ENCODE measurements around the gene GLRX5. TPM values are rescaled to one million over a fixed set of nuclear protein-coding genes. Genes with fewer than 3 reads are reported as not detected.
A peak's percentile ranks its signal among the peaks of the same experiment; 100 is the strongest.

The GLRX5 gene
- total RNA-seq, 1 experiment from 2014 or later: 23.2 TPM

- no peak for DNase-seq
- Histone ChIP-seq H3K79me2 (ENCODE audit: low read depth) (no peaks in the 10 kb centered on the region), H2AFZ (no peak overlapping the region), H3K36me3 (ENCODE audit: low read depth) (no peaks in the 10 kb centered on the region), H3K4me1 (replicated peaks; ENCODE audit: insufficient read depth) (peaks cover 45% of the 10 kb centered on the region), H3K9me3 (ENCODE audit: insufficient read depth, low read depth) (no peaks in the 10 kb centered on the region), H3F3A (ENCODE audit: insufficient read depth, low read depth) (peaks cover 33% of the 10 kb centered on the region), H3K27ac (no peak overlapping the region), H3K4me2 (peak overlapping the region; percentile 39; the same call in 1 of the 2 replicates), H4K20me1 (ENCODE audit: insufficient read depth) (no peaks in the 10 kb centered on the region), H3K27me3 (ENCODE audit: insufficient read depth, low read depth) (no peaks in the 10 kb centered on the region), H3K4me3 (no peak overlapping the region), H3K9me2 (ENCODE audit: insufficient read depth) (no peaks in the 10 kb centered on the region)
- ChIA-PET CTCF (no interaction called here), POLR2A (ENCODE audit: unreplicated experiment) (interaction anchor here (0.6 kb wide), 1 partner anchor 10 kb away, joined by 6 read pairs; no protein-coding TSS in a partner anchor)
- intact Hi-C loops (cut with micrococcal nuclease; ENCODE audit: unreplicated experiment): no loop called here
- BruUV-seq (replicated peaks): no TSS peak
- TF ChIP-seq EZH2 (IDR thresholded peaks at IDR 0.05; ENCODE audit: low read depth): no peak
- TF ChIP-seq CTCF (conservative IDR thresholded peaks at IDR 0.05): no peak
Measured at GRCh38 chr14:95520346-95520745, 14.5 kb upstream of the GLRX5 start.

GRCh38 chr14:95521001-95521400 lies 13.8 kb upstream of the GLRX5 start:
- Histone ChIP-seq H3K79me2 (ENCODE audit: low read depth) (no peaks in the 10 kb centered on the region), H3K4me3 (no peak overlapping the region), H3K4me1 (replicated peaks; ENCODE audit: insufficient read depth) (peaks cover 52% of the 10 kb centered on the region), H2AFZ (no peak overlapping the region), H3K36me3 (ENCODE audit: low read depth) (no peaks in the 10 kb centered on the region), H3K9me3 (ENCODE audit: insufficient read depth, low read depth) (no peaks in the 10 kb centered on the region), H3K9me2 (ENCODE audit: insufficient read depth) (no peaks in the 10 kb centered on the region), H4K20me1 (ENCODE audit: insufficient read depth) (no peaks in the 10 kb centered on the region), H3K27me3 (ENCODE audit: insufficient read depth, low read depth) (no peaks in the 10 kb centered on the region), H3K27ac (no peak overlapping the region), H3F3A (ENCODE audit: insufficient read depth, low read depth) (peaks cover 33% of the 10 kb centered on the region), H3K4me2 (no peak overlapping the region)
- TF ChIP-seq EZH2 (IDR thresholded peaks at IDR 0.05; ENCODE audit: low read depth) (no peak), CTCF (conservative IDR thresholded peaks at IDR 0.05) (no peak)
- no TSS peak for BruUV-seq (replicated peaks)
- no peak for DNase-seq
- ChIA-PET POLR2A (ENCODE audit: unreplicated experiment) (interaction anchor here (0.6 kb wide), 1 partner anchor 10 kb away, joined by 6 read pairs; no protein-coding TSS in a partner anchor), CTCF (no interaction called here)
- intact Hi-C loops (cut with micrococcal nuclease; ENCODE audit: unreplicated experiment): no loop called here

GRCh38 chr14:95522116-95522515 lies 12.7 kb upstream of the GLRX5 start:
- Histone ChIP-seq H3K4me1 (replicated peaks; ENCODE audit: insufficient read depth) (peaks cover 62% of the 10 kb centered on the region), H3K9me3 (ENCODE audit: insufficient read depth, low read depth) (no peaks in the 10 kb centered on the region), H3K36me3 (ENCODE audit: low read depth) (no peaks in the 10 kb centered on the region), H3K27ac (no peak overlapping the region), H3K9me2 (ENCODE audit: insufficient read depth) (no peaks in the 10 kb centered on the region), H3K79me2 (ENCODE audit: low read depth) (no peaks in the 10 kb centered on the region), H4K20me1 (ENCODE audit: insufficient read depth) (no peaks in the 10 kb centered on the region), H3F3A (ENCODE audit: insufficient read depth, low read depth) (peaks cover 39% of the 10 kb centered on the region), H2AFZ (no peak overlapping the region), H3K4me3 (no peak overlapping the region), H3K27me3 (ENCODE audit: insufficient read depth, low read depth) (no peaks in the 10 kb centered on the region), H3K4me2 (no peak overlapping the region)
- no TSS peak for BruUV-seq (replicated peaks)
- ChIA-PET CTCF (no interaction called here), POLR2A (ENCODE audit: unreplicated experiment) (no interaction called here)
- DNase-seq: no peak
- TF ChIP-seq EZH2 (IDR thresholded peaks at IDR 0.05; ENCODE audit: low read depth) (no peak), CTCF (conservative IDR thresholded peaks at IDR 0.05) (no peak)
- intact Hi-C loops (cut with micrococcal nuclease; ENCODE audit: unreplicated experiment): no loop called here
